HTERT RPE-1 (cell line): Measurements from ENCODE around the gene ZNF554.
"Not testable (repeated sequence)": the region's sequence is repeated elsewhere in the genome, so short reads cannot be mapped to it uniquely, and the experiment has no call there.

ENCODE experiments used
- in situ Hi-C: fragments of 300-500 bp; cut with MboI; formaldehyde crosslinking; loops from 4 replicates; pipeline ENCODE4 v1.14.3; 2020; ENCODE audit warnings: low sequenced_read_pairs

ZNF554 gene

DNA sequence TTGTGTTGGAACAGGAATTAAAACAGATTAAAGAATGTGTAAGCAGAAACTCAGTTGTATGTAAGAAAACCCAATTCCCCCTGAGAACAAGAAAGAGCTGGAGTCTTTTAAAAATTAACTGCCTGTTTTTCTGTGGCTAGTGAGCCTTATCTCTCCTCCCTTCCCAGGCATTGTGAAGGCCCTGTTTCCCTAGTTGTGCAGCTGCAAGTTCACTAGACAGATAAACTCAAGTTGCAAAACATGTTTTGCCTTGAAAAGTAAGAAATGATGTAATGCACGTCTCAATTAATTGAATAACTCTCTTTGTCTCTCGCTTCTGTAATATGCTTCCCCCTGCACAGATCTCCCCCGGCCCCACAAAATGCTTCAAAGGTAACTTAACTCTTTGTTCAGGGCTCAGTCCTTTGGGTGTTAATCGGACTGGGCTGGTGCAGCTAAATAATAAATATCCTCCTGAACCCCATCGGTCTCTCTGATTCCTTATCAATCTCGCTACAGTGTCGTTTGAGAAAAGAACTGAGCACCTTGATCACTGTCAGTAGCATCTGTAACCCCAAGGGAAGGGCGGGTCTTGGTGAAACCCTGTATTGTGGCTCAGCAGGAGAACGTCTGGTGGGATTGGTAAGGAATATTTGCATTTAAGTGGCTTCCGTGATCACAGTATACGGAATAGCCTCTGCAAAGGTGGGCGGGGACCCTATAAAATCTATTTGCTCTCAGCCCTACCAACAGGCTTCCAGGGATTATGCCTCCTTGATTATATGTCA lies 45.8 kb downstream of the ZNF554 start:
- in situ Hi-C loops, result no loop called here

- in situ Hi-C loops, result no loop called here
Observed at GRCh38 chr19:2866495-2867024, 46.9 kb downstream of the ZNF554 start.

DNA sequence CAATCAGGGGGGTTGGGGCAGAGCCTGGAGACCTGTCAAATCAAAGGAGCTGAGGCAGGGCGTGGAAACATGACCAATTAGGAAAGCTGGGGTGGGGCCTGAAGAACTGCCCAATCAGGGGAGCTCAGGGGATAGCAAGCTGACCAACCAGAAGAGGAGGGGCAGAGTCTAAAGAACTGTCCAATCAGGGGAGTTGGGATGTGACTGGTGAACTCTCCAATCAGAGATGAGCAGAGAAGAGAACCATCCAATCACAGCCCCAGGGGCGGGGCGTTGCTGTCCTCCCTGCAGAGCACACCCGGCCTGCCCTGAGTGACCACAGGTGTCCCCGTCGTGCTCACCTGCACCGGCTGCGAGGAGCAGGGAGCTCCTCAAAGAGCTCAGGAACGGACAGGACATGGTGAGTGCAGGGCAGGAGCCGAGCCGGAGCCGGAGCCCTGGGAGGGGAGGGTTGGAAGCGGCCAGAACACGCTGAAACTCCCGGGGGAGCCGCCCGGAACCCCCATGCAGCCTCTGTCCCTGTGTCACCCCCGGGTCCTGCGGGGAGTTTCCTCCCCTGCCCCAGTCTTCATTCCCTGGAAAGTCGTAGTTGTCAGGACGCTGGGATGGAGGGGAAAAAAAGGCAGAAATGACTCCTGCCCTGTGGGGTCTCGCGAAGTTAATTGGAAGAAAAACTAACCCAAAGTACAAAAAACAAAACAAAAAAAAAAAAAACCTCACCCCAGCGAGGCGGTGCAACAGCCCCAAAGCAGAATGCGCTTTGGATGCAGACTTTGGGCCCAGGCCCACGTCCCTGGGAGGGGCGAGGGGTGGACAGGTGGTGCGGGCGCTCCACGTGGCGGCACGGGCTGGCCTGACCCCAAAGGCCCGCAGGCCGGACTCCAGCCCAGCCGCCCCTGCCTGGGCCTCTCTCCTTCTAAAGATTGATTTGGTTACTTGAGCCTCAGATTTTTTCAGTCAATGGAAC lies 47.6 kb downstream of the ZNF554 start, which contains the start of gene ZNF556:
ZNF556 (plus strand) TSS at position 311 of the 967 bp plus-strand sequence; CDS start at position 398, 87 bp downstream.
- in situ Hi-C loops, result no loop called here

- in situ Hi-C loops, result no loop called here
Observed at GRCh38 chr19:2869618-2870017, 50.0 kb downstream of the ZNF554 start.

- in situ Hi-C loops, result not testable (repeated sequence)
Observed at GRCh38 chr19:2872175-2872574, 52.5 kb downstream of the ZNF554 start.

DNA sequence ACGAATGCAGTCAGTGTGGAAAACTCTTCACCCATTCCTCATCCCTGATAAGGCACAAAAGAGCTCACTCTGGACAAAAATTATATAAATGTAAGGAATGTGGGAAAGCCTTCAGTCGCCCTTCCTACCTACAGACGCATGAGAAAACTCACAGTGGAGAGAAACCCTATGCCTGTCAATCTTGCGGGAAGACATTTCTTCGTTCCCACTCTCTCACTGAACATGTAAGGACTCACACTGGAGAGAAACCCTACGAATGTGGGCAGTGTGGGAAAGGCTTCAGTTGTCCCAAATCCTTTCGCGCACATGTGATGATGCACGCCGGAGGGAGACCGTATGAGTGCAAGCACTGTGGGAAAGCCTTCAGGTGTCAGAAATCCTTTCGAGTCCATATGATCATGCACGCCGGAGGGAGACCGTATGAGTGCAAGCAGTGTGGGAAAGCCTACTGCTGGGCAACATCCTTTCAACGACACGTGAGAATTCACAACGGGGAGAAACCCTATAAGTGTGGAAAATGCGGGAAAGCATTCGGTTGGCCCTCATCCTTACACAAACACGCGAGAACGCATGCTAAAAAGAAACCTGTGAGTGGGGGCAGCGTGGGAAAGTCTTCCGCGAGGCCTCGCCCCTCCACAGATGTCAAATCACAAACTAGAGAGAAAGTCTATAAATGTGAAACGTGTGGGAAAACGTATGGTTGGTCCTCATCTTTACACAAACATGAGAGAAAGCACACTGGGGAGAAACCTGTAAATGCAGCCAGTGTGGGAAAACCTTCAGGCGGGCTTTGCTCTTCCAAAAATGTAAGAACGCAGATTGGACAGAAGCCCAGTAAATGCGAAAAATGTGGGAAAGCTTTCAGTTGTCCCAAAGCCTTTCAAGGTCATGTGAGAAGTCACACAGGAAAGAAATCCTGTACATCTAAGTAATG lies 58.0 kb downstream of the ZNF554 start:
- in situ Hi-C loops, result no loop called here

- in situ Hi-C loops, result no loop called here
Observed at GRCh38 chr19:2883686-2884439, 64.2 kb downstream of the ZNF554 start.

GRCh38 chr19:2885736-2886135 lies 66.1 kb downstream of the ZNF554 start:
- in situ Hi-C loops, result no loop called here
